GM21786 (cell line): Measurements from ENCODE around the gene PTTG2.

ENCODE experiments used
- ATAC-seq: cut with Tn5 transposase; IDR thresholded peaks from one replicate; pipeline ENCODE4 v1.9.1; 2021; ENCODE audit not compliant: unreplicated experiment

The PTTG2 gene

DNA sequence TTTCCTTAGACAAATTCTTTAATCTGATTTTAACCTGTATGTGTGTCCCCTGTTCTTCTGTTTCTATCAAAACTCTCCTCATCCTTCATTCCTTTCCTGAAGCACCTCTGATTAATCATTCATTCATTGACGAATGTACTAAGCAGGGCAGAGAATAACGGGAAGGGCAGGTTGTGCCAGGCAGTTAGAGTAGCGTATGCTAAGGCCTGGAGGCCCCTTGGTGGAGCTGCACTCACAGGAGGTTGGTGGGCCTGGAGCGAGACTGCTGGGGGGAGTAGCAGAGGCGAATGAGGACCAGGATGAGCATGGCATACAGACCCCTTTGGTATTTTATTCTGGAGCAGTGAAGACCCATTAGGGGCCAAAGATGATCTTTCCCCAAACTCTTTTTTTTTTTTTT is 22.5 kb downstream of the PTTG2 start:
- ATAC-seq, result no peak

DNA sequence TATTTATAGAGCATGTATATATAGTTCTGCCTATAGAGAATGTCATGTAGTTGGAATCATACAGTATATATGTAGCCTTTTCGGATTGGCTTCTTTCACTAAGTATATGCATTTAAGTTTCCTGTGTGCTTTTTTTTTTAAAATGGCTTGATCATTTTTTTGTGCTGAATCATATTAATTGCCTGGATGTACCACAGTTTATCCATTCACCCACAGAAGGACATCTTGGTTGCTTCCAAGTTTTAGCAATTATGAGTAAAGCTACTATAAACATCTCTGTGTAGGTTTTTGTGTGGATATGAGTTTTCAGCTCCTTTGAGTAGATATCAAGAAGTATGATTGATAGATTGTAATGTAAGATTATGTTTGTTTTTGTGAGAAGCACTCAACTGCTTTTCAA is 23.8 kb downstream of the PTTG2 start:
- no peak for ATAC-seq

DNA sequence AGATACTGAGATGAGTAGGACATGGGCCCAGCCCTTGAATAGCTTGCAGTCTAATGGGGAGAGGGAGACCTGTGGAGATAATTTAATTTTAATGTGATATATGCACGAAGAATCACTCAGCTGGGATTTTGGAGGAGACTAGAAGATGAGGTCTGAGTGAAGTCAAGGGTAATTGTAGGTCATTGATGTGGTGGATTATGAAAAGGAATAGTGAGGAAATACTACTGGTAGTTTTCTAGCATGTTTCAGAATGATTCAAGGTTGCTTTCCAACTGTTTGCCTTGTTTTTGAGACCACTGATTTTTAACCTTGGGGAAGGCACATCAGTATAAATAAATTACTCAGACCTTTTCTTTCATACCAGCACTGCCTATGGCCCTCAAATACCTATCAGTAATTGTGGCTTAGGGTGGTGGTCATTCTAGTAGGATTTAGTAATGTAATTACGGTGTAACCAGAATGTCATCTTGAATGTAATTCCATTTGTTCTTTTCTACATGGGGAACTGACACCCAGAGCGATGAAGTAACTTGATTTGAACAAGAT is 25.6 kb downstream of the PTTG2 start:
- no peak for ATAC-seq

DNA sequence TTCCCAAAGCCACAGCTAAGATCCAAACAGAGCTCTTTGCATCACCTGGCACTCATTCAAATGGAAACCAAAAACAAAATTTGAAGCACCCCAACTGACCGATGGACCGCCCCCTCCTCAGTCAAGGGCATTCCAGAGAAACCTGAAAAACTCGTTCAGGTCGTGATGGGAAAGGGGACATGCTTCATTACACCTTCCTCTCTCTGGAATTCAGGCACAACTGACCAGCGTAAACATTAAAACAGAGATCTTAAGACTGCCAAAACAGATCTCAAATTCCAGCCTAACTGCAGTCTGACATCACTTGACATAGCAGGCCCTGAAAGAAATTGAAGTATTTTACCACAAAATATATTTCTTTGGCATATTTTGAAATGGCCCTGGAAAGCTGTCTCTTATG is 28.5 kb downstream of the PTTG2 start:
- no peak for ATAC-seq

DNA sequence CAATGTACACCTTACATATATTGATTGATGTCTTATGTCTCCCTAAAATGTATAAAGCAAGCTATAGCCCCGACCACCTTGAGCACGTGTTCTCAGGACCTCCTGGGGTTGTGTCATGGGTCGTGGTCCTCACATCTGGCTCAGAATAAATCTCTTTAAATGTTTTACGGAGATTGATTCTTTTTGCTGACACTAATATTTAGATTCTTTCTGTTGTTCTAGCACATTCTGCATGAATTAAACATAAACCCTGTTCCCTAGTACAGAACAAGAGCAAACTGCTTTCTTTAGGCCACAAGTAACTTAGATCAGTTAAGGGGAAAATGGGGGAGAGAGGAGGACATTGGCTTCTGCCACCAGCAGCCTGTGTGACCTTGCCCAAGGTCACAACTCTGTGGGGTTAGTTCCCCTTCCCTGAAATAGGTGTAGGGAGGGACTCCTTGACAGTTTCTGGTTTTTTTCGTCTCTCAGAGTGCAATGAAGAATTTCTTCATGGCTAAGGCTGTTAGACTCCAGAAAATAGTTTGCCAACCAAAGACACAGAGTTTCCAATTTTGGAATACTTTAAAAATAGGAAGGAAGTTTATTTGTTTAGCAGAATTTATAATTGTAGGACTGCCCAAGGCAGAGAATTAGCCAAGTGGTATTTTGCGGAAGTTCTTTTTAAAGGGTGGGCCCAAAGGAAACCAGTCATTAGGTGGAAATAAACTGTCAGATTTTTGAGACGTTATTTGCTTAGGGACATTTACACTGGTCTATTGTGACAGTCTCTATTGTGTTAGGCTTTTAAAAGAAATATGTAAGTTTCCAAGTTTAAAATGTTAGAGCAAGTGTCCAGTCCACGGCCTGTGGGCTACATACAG is 29.4 kb downstream of the PTTG2 start:
- no peak for ATAC-seq

DNA sequence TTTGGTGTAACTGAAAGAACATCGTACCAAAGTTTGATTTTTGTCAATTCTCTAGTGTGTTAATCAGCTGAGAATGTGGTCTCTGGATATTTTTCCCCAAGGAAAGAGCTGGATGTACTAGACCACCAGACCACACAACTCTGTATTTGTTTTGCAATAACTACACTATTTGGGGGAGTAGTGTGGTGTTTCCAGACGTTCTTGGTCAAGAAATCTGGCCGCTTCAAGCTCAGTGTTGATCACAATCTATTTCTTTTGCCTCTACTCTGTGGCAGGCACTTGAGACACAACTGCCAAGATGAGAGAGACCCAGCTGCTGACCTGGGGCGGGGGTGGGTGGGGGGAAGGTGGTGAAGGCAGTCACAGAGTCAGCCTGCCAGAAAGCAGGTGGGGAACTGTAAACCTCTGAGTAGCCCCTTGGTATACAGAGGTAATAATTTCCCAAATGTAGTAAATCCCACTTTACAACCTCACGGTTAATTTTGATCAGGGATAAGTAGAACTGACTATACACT is 30.6 kb downstream of the PTTG2 start:
- ATAC-seq, result no peak

DNA sequence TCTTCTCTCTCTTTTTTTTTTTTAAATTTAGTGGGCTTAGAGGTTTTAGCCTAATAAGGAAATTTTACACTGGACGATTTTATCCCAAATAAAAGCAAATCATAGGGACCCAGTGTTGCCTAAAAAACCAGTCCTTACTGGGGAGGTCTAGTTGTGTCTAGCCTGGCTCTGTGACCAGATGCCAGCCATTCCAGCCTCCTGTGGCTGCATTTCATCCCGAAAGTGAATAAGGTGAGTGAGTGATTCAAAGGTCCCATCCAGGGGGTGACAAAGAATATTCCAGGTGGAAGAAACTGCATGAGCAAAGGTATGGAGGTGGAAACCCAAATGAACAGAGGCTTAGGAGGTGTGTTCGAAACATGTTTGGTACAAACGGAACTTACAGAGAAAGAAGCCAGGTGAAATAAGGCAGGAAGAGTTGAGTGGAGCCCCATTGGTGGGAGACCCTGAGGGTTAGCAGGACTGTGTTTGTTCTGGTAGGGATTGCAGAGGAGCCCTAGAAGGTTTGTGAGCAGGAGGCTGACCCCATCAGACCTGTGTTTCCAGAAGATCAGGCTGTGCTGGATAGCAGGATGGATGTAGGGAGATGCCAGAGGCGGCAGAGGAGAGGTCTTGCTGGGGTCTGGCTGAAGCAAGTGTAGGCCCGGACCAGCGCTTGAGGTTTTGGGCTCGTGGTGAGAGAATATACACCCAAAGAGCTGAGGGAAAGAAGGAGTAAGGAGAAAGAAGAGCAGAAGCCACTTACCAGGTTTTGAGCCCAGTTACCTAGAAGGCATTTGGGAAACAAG is 31.6 kb downstream of the PTTG2 start:
- no peak for ATAC-seq

DNA sequence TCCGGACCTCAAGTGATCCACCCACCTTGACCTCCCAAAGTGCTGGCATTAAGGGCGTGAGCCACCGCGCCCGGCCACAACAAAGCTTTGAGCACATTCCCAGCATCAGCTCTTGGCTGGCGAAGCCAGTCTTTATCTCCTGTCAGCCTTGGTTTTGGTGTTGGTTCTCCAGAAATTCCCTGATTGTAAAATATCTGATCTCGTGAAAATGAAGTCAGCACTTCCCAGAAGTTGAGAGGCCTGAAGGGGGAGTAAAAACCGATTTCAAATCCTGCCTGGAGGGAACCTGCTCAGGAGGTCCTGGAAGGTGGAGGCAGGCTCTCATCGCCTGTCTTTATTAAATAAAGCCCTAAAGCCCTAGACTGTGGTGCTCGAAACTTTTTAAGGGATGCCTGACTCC is 33.6 kb downstream of the PTTG2 start:
- no peak for ATAC-seq

DNA sequence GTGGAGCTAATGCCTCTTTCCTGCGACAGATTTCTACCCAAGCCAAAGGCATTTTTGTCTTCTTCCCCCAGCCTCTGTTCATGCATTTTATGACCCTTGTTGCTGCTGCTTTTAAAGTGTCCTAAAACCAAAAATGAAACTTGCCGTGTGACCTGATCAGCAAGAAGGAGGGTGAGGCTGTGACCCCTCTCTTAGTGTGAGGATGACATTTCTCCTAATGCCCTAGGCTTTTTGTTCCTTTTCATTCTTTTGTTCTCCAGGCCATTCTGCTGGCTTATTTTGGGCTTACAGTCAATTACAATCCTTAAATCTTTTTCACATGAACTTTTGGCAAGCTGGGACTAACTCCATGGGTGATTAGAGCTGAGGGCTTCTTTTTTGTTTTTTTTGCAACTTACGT is 34.4 kb downstream of the PTTG2 start:
- no peak for ATAC-seq

DNA sequence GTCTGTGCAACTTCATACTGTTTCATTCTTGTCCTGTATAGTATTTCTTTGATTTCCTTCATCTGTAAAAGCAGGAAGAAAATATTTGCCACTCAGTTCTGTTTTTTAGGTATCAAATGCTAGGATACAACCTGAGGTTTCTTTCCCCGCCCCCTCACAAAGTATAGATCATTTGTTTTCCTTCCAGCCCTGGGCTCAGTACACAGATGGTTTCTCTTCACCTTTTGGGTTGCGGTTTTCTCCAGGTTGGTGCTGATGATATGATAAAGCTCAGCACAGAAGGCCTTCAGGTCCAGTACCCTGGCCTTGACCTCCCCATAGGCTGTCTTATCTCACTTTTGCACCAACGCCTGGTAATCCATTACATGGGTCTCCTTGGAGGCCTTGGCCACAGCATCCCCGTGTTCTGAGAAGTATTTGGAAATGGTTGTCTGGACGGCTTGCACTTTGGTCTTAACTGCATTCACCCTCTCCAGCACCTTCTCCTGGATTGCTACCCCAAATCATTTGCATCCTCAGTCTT is 35.2 kb downstream of the PTTG2 start:
- no peak for ATAC-seq

DNA sequence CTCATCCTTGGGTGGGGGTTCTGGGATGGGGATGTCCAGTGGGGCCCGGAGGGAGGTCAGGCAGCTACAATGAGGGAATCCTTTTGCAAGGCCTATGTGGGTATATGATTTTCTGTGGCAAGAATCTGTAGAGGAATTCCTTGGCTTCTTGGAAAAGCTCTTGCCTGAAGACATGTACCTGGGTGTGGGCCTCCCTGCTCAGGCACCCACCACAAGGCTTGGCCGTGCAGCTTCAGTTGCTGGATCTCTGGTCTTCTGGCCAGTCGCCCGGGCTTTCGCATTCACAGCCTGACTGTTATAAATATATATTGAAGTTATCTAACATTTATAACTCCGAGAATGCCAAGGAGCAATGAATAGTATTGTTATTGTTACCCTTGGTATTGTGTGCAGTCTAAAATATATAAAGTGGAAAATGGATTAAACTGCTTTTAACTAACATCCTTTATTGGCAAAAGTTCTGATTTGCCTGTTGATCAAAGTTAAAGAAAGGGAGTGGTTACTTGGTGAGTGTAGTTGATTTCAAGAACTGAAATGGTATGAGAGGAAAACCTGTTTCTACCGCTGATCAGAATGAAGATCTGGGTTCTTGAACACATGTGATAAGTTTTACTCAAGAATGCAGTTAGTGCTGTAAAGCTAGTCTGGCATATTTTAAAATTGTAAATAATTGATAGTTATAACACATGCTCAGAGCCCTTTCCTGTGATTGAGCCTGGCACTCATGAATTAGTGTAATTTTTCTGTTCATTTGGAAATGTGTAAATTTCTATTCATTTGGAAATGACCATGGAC is 36.0 kb downstream of the PTTG2 start:
- ATAC-seq, result no peak

DNA sequence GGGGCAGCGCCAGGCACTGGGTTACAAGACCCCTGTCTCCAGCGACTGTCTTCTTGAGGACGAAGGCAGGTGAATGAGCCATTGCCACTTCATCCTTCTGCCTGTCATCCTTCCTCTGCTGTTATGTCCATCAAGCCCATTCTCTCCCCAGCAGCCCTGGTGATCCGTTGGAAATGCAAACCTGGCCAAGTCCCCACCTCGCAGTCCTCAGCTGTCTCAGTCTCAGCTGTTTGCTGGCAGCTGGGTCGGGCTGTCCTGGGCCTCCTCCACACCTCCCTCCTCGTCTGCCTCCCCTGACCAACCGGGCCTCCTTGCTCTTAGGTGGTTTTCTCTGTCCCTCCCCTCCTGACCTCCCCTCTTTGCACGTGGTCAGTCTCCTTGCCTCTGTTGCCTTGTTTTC is 38.0 kb downstream of the PTTG2 start:
- no peak for ATAC-seq

DNA sequence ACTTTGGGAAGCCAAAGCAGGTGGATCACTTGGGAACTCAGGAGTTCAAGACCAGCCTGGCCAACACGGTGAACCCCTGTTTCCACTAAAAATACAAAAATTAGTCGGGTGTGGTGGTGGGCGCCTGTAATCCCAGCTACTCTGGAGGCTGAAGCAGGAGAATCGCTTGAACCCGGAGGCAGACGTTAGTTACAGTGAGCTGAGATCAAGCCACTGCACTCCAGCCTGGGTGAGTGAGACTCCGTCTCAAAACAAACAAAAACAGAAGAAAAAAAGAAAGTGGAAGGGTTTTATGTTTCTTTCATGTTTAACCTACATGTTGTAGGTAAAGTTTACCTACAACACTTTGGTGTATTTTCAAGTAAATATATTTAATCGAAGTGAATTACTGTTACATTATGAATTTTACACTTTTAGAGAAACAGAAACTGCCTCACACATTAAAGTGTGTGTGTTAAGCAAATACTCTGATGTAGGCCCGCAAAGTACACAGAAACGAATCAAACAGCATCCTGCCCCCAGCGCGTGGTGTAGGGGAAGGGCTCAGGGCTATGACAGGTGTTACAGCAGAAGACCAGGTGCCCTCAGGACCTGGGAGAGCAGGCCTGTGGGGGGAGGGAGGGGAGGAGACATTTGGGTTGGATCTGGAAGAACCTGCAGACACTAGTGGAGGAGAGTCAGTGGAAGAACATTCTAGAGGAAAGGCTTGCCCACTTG is 39.0 kb downstream of the PTTG2 start:
- no peak for ATAC-seq

DNA sequence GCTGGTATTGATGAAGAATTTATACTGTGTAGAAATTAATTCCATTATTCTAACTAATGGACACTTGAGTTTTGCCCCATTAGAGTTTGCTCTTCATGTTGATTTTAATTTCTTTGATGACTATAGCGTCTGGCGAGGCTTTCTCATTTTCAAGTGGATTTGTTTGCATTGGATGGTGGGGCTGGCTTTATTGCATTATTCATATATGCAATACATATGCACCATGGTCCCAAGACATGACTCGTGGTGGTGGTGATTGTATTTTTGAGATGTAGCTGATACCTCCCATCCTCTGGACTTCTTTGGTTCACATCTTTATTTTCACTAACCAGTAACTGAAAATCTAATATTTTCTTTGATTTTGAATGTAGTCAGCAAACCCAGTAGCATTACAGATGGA is 39.8 kb downstream of the PTTG2 start:
- ATAC-seq, result no peak

DNA sequence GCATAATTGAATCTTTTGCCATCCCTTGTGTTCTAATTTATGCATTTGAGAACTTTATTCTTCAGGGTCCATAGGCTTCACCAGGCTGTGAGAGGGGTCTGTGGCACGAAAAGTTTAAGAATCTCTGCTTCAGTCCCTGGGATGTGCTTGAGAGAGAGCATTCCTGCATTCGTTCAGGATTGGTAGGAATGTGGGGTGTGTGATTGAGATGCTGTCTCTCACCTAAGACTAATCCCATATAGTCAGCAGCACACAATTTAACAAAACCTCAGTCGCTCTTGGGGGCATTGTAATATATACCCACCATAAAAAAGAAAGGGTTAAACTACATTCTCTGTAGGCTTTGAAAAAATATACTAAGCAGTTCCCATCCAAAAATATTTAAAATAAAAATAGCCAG is 41.7 kb downstream of the PTTG2 start:
- ATAC-seq, result no peak

DNA sequence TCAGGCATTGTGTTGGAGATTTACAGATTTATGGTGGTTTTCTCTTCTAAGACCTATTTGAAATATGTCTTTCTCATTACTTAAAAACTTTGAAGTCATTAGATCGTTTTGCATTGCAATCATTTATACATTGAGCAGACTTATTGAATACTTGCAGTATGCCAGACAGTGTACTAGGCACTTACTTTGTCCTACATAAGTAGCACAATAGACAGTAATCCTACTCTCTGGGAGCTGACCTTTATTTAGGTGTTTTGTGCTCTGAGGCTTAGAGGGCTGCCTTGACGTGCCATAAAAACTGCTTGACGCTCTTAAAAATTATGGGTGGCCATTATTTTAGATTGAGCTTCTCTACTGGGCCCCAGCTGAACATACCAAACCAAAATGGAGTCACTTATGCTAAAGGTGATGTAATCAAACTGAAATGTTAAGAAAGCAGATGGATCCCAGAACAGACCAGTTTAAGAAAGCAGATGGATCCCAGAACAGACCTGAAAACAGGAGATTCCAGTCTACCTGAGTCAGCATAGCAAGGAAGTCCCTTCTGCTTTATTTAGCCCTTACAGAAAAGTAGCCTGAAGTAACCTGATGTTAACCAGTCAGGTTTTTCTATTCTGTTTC is 42.4 kb downstream of the PTTG2 start:
- ATAC-seq, result no peak

DNA sequence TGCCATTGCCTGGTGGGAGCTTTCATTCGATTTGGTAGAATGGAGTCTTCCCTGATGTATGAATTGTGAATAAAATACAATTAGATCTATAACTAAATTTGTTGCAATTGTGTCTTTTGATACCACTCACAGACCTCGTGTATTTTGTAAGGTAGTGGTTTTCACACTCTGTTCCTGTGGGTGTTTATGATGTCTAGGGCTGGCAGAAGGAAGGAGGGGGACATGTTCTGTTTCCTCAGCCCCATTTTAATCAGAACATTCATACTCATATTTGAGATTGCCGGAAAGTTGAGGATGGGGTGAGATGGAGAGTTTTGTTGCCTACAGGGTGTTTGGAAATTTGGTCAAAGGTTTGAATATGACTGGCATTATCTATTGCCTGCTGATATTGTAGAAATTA is 42.9 kb downstream of the PTTG2 start:
- no peak for ATAC-seq

DNA sequence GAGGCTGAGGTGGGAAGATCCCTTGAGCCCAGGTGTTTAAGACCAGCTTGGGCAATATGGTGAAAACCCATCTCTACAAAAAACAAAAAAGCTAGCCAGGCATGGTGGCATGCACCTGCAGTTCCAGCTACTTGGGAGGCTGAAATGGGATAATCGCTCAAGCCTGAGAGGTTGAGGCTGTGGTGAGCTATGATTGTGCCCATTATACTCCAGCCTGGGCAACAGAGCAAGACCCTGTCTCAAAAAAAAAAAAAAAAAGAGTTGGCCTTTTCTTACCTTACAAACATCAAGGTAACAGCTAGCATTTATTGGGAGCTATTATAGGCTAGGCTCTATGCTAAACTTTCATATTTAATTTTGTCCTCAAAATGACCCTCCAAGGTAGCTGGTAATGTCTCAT is 43.4 kb downstream of the PTTG2 start:
- no peak for ATAC-seq

DNA sequence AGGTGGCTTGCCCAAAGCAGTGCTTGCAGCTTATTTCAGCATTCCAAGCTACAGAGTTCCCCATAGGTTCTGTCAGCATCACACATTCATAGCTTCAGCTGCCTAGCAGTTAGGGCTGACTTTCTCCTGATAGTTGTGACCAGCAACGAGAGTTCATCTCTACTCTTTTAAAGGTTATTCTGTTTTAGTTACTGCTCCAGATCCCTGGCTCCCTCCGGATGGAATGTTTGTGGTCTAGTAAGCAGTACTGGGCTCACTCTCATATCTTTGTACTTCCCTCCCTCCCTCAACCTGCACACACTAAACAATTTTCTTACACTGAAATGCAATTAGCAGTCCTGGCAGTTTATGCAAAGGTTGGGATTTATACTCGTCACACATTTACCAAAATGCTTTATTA is 43.9 kb downstream of the PTTG2 start:
- ATAC-seq, result no peak

DNA sequence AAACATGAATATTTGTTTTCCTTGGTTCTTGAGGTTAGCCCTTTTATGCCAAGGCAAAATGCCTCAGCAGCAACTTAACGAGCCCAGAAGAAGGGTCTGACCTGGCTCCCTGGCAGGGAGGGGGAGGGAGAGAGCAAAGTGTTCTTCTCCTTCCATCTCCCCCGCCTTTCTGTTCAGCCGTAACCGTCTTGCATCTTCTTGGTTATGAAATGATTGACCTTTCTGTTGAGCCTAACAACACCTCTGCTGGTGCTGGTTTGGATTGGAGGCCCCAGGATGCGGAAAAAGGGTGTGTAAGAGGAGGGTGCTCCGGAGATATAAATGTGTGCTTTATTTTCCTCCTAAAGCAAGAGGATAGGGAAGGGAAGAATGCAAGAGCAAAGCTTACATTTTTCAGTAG is 44.7 kb downstream of the PTTG2 start:
- ATAC-seq, result no peak
